HepG2 (cell line): Measurements from ENCODE around the gene MARVELD3. TPM values are rescaled to one million over a fixed set of nuclear protein-coding genes. Genes with fewer than 3 reads are reported as not detected.

Experiments used
- ARID2 ChIP-seq: sonication (generic); formaldehyde crosslinking; IDR thresholded peaks from 2 replicates; pipeline ENCODE4 v1.8.1; 2022; ENCODE audit warnings: mild to moderate bottlenecking, missing genetic modification reagents, borderline replicate concordance
- CREB1 ChIP-seq, 2 experiments: fragments of 450-650 bp in 1 of 2; IDR thresholded peaks; 2 replicates each; pipeline ENCODE4 v1.6.1; 2016 to 2017; ENCODE audit warnings: control low read depth in 1 of 2, mild to moderate bottlenecking in 1 of 2, missing compliant biosample characterization in 1 of 2, missing genetic modification characterization in 1 of 2
- HMG20B ChIP-seq: conservative IDR thresholded peaks from 2 replicates; pipeline ENCODE4 v1.6.1; 2016; ENCODE audit warnings: missing genetic modification reagents, missing compliant biosample characterization
- MATR3 ChIP-seq: sonication (generic); formaldehyde crosslinking; IDR thresholded peaks from 2 replicates; pipeline ENCODE4 v1.4.0; 2020; ENCODE audit warnings: missing genetic modification reagents
- NR3C1 ChIP-seq: sonication (generic); formaldehyde crosslinking; IDR thresholded peaks from 2 replicates; pipeline ENCODE4 v1.4.0; 2020; ENCODE audit warnings: missing genetic modification reagents
- RAD51 ChIP-seq: fragments of 450-650 bp; IDR thresholded peaks from 2 replicates; pipeline ENCODE4 v1.6.1; 2016; ENCODE audit warnings: borderline replicate concordance
- RARG ChIP-seq: sonication (generic); formaldehyde crosslinking; IDR thresholded peaks from 2 replicates; pipeline ENCODE4 v1.4.0; 2020; ENCODE audit warnings: low read depth, mild to moderate bottlenecking, missing genetic modification reagents
- ZNF225 ChIP-seq: sonication (generic); formaldehyde crosslinking; IDR thresholded peaks from 2 replicates; pipeline ENCODE4 v1.4.0; 2020; ENCODE audit warnings: mild to moderate bottlenecking, missing genetic modification reagents
- ZNF235 ChIP-seq: sonication (generic); formaldehyde crosslinking; IDR thresholded peaks from 2 replicates; pipeline ENCODE4 v1.8.1; 2023; ENCODE audit warnings: mild to moderate bottlenecking, missing genetic modification reagents, borderline replicate concordance
- ZNF577 ChIP-seq: sonication (generic); formaldehyde crosslinking; IDR thresholded peaks from 2 replicates; pipeline ENCODE4 v1.4.0; 2020; ENCODE audit warnings: mild to moderate bottlenecking, low read depth, missing genetic modification reagents, borderline replicate concordance
- ZNF703 ChIP-seq: sonication (generic); formaldehyde crosslinking; IDR thresholded peaks from 2 replicates; pipeline ENCODE4 v1.5.1; 2020; ENCODE audit warnings: missing genetic modification reagents, mild to moderate bottlenecking, moderate library complexity, borderline replicate concordance
- ZNF749 ChIP-seq: sonication (generic); formaldehyde crosslinking; IDR thresholded peaks from 2 replicates; pipeline ENCODE4 v1.8.0; 2022; ENCODE audit warnings: mild to moderate bottlenecking, missing genetic modification reagents, moderate library complexity, borderline replicate concordance
- ZNF75D ChIP-seq: sonication (generic); formaldehyde crosslinking; IDR thresholded peaks from 2 replicates; pipeline ENCODE4 v1.8.1; 2023; ENCODE audit warnings: missing genetic modification reagents, mild to moderate bottlenecking, borderline replicate concordance
- polyA plus RNA-seq, 8 experiments: library from polyadenylated mRNA; depleted of rRNA in 3 of 8; stranded (reverse) in 7 of 8; unstranded in 1 of 8; fragments of >200 nt; fragmentation: Illumina TruSeq in 4 of 8; extraction: Trizol in 4 of 8; gene quantifications; 2 replicates each; pipeline versions ENCODE4 v1.2.1 to v1.2.3, GENCODE V29; 2011 to 2016; ENCODE audit warnings: low read depth in 4 of 8, missing spikeins in 1 of 8, mixed read lengths in 1 of 8; ENCODE audit not compliant: insufficient read depth in 1 of 8
- total RNA-seq, 5 experiments: library from RNA; depleted of rRNA; stranded (reverse); fragments of >200 nt; fragmentation: Illumina TruSeq; extraction: Trizol; gene quantifications; 2 replicates each; pipeline ENCODE4 v1.2.3, GENCODE V29; 2016; ENCODE audit warnings: low read depth in 1 of 5
- TF ChIP-seq, protein P1 (sequence below): sonication (generic); formaldehyde crosslinking; conservative IDR thresholded peaks from 2 replicates; pipeline ENCODE4 v1.4.0; 2020; ENCODE audit warnings: missing genetic modification reagents
- TF ChIP-seq, protein P2 (sequence below): sonication (generic); formaldehyde crosslinking; conservative IDR thresholded peaks from 2 replicates; pipeline ENCODE4 v1.8.0; 2022; ENCODE audit warnings: low read depth, missing genetic modification reagents
- TF ChIP-seq, protein P3 (sequence below): sonication (generic); formaldehyde crosslinking; IDR thresholded peaks from 2 replicates; pipeline ENCODE4 v1.9.0; 2021; ENCODE audit warnings: missing genetic modification reagents, mild to moderate bottlenecking, borderline replicate concordance
- TF ChIP-seq, protein P4 (sequence below): sonication (generic); formaldehyde crosslinking; IDR thresholded peaks from 2 replicates; pipeline ENCODE4 v1.9.0; 2021; ENCODE audit warnings: mild to moderate bottlenecking, missing genetic modification reagents

The MARVELD3 gene
- total and polyA plus RNA-seq, 2 of the 13 experiments (the other 11 are each of a cell fraction or from before 2014, with no cell fraction given) = 4.8 to 5.6 TPM

DNA sequence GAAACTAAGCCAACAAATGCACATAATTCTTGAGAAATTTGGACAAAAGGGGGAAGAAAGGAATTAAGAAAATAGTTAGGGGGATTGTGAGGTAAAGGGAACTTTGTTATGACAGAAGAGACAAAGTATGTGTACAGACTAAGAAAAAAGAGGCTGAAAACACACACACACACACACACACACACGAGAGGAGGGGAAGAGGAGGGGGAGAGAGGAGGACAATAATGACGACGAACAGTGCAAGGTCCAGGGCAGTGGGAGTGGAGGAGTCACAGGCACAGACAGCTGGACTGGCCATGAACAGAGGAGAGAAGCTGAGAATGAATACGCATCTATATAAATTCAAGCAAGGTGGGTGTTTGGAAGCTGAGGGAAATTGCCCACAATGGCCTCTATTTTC is 44.6 kb downstream of the MARVELD3 start (continued):
- TF ChIP-seq ZNF235 (no peak), NR3C1 (CRISPR knock-in tag) (no peak), RAD51 (no peak), ARID2 (CRISPR knock-in tag) (no peak), ZNF577 (CRISPR knock-in tag) (no peak), CREB1 (IDR thresholded peaks at IDR 0.05) (no peak; the same call in 1 of the 2 replicates), CREB1 (CRISPR knock-in tag; IDR thresholded peaks at IDR 0.05) (peak; percentile 85), MATR3 (CRISPR knock-in tag) (no peak), ZNF749 (CRISPR knock-in tag) (no peak), HMG20B (CRISPR knock-in tag) (no peak), ZNF225 (CRISPR knock-in tag) (no peak), RARG (CRISPR knock-in tag) (no peak), ZNF703 (no peak), ZNF75D (no peak)
- TF ChIP-seq, protein P1, sequence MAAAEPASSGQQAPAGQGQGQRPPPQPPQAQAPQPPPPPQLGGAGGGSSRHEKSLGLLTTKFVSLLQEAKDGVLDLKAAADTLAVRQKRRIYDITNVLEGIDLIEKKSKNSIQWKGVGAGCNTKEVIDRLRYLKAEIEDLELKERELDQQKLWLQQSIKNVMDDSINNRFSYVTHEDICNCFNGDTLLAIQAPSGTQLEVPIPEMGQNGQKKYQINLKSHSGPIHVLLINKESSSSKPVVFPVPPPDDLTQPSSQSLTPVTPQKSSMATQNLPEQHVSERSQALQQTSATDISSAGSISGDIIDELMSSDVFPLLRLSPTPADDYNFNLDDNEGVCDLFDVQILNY (CRISPR knock-in tag) = no peak
- TF ChIP-seq, protein P2, sequence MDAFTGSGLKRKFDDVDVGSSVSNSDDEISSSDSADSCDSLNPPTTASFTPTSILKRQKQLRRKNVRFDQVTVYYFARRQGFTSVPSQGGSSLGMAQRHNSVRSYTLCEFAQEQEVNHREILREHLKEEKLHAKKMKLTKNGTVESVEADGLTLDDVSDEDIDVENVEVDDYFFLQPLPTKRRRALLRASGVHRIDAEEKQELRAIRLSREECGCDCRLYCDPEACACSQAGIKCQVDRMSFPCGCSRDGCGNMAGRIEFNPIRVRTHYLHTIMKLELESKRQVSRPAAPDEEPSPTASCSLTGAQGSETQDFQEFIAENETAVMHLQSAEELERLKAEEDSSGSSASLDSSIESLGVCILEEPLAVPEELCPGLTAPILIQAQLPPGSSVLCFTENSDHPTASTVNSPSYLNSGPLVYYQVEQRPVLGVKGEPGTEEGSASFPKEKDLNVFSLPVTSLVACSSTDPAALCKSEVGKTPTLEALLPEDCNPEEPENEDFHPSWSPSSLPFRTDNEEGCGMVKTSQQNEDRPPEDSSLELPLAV = no peak
- TF ChIP-seq, protein P3, sequence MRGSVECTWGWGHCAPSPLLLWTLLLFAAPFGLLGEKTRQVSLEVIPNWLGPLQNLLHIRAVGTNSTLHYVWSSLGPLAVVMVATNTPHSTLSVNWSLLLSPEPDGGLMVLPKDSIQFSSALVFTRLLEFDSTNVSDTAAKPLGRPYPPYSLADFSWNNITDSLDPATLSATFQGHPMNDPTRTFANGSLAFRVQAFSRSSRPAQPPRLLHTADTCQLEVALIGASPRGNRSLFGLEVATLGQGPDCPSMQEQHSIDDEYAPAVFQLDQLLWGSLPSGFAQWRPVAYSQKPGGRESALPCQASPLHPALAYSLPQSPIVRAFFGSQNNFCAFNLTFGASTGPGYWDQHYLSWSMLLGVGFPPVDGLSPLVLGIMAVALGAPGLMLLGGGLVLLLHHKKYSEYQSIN (CRISPR knock-in tag) = no peak
- TF ChIP-seq, protein P4, sequence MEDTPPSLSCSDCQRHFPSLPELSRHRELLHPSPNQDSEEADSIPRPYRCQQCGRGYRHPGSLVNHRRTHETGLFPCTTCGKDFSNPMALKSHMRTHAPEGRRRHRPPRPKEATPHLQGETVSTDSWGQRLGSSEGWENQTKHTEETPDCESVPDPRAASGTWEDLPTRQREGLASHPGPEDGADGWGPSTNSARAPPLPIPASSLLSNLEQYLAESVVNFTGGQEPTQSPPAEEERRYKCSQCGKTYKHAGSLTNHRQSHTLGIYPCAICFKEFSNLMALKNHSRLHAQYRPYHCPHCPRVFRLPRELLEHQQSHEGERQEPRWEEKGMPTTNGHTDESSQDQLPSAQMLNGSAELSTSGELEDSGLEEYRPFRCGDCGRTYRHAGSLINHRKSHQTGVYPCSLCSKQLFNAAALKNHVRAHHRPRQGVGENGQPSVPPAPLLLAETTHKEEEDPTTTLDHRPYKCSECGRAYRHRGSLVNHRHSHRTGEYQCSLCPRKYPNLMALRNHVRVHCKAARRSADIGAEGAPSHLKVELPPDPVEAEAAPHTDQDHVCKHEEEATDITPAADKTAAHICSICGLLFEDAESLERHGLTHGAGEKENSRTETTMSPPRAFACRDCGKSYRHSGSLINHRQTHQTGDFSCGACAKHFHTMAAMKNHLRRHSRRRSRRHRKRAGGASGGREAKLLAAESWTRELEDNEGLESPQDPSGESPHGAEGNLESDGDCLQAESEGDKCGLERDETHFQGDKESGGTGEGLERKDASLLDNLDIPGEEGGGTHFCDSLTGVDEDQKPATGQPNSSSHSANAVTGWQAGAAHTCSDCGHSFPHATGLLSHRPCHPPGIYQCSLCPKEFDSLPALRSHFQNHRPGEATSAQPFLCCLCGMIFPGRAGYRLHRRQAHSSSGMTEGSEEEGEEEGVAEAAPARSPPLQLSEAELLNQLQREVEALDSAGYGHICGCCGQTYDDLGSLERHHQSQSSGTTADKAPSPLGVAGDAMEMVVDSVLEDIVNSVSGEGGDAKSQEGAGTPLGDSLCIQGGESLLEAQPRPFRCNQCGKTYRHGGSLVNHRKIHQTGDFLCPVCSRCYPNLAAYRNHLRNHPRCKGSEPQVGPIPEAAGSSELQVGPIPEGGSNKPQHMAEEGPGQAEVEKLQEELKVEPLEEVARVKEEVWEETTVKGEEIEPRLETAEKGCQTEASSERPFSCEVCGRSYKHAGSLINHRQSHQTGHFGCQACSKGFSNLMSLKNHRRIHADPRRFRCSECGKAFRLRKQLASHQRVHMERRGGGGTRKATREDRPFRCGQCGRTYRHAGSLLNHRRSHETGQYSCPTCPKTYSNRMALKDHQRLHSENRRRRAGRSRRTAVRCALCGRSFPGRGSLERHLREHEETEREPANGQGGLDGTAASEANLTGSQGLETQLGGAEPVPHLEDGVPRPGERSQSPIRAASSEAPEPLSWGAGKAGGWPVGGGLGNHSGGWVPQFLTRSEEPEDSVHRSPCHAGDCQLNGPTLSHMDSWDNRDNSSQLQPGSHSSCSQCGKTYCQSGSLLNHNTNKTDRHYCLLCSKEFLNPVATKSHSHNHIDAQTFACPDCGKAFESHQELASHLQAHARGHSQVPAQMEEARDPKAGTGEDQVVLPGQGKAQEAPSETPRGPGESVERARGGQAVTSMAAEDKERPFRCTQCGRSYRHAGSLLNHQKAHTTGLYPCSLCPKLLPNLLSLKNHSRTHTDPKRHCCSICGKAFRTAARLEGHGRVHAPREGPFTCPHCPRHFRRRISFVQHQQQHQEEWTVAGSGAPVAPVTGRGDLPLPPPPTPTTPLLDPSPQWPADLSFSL (CRISPR knock-in tag) = peak; percentile 95; the same call in 1 of the 2 replicates
